ENCODE data around the gene TMEM69. TPM values are rescaled to one million over a fixed set of nuclear protein-coding genes. Genes with fewer than 3 reads are reported as not detected.

TMEM69 gene, protein sequence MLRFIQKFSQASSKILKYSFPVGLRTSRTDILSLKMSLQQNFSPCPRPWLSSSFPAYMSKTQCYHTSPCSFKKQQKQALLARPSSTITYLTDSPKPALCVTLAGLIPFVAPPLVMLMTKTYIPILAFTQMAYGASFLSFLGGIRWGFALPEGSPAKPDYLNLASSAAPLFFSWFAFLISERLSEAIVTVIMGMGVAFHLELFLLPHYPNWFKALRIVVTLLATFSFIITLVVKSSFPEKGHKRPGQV
- 10 to 100 TPM; 20.1 to 25.5 TPM for total RNA-seq
- long read RNA-seq, transcript TMEM69-201 (3 exons, 2,439 nt): major isoform, 6 of 11 reads
- long read RNA-seq, partial matches to known transcripts: 1 of 11 reads
- long read RNA-seq, other reads (novel, unspliced or antisense): 3 of 11 reads

DNA sequence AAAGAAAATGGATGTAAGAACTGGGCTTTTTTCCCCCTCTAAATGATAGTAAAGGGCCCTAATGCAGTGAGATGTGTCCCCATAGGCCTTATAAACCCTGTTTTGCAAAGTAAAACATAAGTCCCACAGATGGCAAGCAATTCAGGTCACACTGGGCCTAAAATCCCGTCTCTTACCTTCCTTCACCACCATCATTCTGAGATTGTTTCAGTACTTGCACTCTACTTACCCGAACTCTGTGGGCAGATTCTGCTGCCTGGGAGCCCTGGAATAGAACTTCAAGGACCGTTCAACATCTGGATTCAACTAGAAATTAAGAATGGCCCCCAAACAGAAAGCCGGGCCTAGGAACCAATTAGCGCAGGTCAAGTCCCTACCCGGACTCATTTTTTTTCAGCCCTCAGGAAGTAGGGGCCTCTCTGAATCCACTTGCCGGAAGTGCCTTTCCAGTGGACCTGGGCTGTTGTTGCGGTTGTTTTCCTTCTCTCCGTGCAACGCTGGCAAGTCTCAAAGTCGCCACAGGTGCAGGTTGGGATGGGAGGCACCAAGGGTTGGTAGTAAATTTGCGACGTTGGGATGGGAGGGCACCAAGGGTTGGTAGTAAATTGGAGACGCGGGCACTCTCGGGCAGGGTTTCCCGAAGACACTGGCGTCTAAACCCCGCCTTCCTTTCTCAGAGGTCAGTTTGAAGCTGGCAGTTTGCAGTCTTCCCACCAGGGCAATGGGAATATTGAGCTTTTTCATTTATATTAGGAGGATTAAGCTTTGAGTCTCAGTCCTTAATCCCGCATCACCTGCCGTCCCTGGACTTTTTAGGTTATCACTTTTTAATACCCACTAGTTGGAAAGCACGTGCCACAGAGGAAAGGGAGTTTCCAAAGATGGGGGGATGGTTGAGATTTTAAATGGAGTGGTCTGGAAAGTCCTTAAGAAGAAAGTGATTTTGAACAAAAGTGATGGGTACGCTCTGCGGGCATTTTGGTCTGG lies at the start of gene TMEM69:
Gene TMEM69, plus strand, starts transcription at position 428 of the 987 bp plus-strand sequence. CDS start 2,888 bp downstream, outside the sequence.
- intact Hi-C loops (cut with DNase I, micrococcal nuclease): loop anchor here in 1 of 2 donors (10.0 kb wide), 1 partner anchor 103 kb away; the partner anchor contains the start of gene NASP
- peak; percentile 69 to 78 for DNase-seq

GRCh38 chr1:45640293-45640692 lies 47.7 kb upstream of the TMEM69 start:
- intact Hi-C loops (cut with DNase I, micrococcal nuclease): no loop called here
- ATAC-seq (no peak), DNase-seq (no peak)

More for the DNA sequence above, at the start of gene TMEM69:
- ATAC-seq: peak; percentile 51

- no peak for ATAC-seq
- intact Hi-C loops (cut with DNase I, micrococcal nuclease): no loop called here
- no peak for DNase-seq
These were observed 44.7 kb upstream of the TMEM69 start for GRCh38 chr1:45643321-45643720.

GRCh38 chr1:45643978-45644377 lies 44.0 kb upstream of the TMEM69 start:
- peak; percentile 88 for ATAC-seq
- intact Hi-C loops (cut with DNase I, micrococcal nuclease): no loop called here
- peak in 1 of 2 donors; percentile 60 for DNase-seq

DNA sequence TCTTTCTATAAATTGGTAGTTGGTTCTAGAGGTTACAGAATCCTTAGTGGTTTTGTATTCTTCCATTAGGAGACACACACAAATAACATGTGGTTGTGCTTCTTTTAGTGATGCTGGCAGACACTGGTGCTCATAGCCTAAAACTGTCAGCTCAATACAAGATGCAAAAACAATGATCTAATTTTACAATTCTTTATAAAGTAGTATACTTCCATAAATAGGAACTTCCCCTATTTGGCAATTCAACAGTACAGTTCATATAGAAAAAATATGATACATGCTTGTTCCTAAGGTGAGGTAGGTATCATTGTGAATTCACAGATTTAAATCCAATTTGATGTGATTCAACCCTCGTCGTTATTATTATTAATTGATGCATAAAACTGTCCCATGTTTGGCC lies 43.3 kb upstream of the TMEM69 start:
- ATAC-seq (no peak), DNase-seq (no peak)
- intact Hi-C loops (cut with DNase I, micrococcal nuclease): no loop called here

DNA sequence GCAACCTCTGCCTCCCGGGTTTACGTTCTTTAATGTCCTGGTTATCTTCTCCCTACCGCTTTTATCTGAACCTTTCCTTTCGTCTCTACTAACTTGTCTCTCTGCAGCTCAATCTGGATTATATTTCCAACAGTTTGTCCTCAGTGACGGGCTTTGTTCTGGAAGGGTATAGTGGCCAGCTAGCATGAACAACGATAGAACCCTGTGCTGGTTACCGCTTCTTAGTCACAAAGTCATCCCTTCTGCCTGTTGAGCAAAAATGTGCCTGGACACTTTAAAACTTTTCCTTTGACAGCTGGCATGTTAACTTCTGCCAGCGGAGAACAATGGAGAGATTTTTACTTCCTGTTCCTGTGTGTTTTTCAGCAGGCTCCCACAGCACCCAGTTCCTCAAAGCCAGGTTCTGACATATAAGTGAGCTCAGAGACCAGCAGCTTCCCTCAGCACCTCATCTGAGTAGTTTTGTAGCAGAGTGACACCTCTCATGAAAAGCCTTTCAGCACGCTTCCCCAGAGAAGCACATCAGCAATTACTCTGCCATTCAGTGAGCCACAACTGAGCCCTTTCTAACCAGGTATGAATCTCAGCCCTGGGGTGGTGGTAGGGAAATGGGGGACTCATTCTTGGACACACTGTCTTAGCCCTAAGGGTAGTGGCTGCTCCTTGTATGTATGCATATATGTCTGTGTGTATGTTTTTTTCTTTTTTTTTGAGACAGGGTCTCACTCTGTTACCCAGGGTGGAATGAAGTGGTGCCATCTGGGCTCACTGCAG lies 40.5 kb upstream of the TMEM69 start:
- intact Hi-C loops (cut with DNase I, micrococcal nuclease): no loop called here
- ATAC-seq (peak; percentile 38), DNase-seq (no peak)

- DNase-seq (no peak), ATAC-seq (no peak)
- intact Hi-C loops (cut with DNase I, micrococcal nuclease): no loop called here
These were observed 33.3 kb upstream of the TMEM69 start for GRCh38 chr1:45654540-45655280.

DNA sequence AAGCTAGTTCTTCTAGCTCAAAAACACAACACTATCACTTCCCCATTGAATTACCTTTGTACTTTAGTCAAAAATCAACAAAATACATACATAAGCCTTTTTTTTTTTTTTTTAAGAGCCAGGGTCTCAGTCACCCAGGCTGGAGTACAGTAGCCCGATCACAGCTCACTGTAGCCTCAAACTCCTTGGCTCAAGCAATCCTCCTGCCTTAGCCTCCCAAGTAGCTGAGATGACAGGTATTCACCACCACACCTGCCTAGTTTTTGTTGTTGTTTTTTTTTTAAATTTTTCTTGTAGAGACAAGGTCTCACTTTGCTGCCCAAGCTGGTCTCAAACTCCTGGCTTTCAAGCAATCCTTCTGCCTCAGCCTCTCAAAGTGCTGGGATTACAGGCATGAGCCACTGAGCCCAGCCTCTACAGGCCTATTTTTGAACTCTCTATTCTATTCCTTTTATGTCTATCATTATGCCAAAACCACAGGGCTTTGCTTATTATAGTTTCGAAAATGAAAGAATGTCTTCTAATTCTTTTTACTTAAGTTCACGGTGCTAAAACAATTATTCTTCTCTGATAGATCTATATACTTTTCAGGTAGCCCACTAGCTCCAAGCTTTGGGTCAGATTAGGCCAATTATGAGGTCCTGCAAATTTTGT lies 31.3 kb upstream of the TMEM69 start:
- no peak for ATAC-seq
- no peak for DNase-seq
- intact Hi-C loops (cut with DNase I, micrococcal nuclease): no loop called here

GRCh38 chr1:45658171-45658570 lies 29.8 kb upstream of the TMEM69 start:
- ATAC-seq (peak; percentile 89), DNase-seq (no peak)
- intact Hi-C loops (cut with DNase I, micrococcal nuclease): no loop called here

DNA sequence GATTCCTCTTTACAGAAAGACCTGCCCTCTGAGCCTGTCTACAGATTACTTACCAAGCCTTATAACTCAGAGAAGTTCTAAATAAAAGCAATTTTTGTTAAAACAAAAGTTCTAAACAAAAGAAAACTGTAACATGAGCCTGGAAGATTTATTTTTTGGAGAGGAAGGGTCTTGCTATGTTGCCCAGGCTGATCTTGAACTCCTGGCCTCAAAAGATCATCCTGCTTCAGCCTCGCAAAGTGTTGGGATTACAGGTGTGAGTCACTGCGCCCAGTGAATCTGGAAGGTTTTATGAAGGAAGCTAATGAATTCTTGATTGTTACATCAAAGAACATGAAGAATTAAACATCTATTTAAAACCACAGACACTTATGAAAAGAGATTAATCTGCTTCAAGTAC lies 28.8 kb upstream of the TMEM69 start:
- DNase-seq: no peak
- intact Hi-C loops (cut with DNase I, micrococcal nuclease): no loop called here
- ATAC-seq: no peak

DNA sequence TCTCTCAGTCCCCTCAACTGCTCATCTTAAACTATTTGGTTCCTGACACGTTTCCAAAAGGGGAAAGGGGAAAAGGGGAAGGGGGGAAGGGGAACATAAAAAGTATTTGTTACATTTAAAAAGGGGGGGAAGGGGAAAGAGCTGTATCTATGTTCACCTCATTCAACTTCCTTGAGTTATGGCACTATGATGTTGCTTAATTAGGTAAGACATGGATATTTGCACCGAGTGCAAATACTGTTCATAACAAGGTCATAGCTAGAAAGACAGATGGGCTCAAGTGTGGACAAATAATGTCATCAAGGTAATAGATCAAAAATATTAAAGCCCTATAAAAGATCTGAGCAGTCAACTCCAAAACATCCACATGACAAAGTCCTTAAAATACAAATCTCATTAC lies 27.6 kb upstream of the TMEM69 start:
- intact Hi-C loops (cut with DNase I, micrococcal nuclease): no loop called here

DNA sequence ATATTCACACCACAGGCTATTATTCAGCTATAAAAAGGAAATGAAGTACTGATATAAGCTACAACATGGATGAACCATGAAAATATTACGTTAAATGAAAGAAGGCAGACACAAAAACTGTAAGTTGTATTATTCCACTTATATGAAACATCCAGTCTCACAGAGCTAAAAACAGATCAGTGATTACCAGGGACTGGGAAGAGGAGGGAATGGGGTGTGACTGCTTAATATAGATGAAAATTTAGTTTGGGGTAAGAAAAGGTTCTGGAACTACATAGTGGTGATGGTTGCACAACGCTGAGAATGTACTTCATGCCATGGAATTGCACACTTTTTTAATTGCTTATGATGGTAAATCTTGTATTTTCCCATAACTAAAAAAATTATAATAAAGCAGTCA lies 21.1 kb upstream of the TMEM69 start:
- DNase-seq: no peak
- ATAC-seq: no peak
- intact Hi-C loops (cut with DNase I, micrococcal nuclease): no loop called here

More for the DNA sequence above, 27.6 kb upstream of the TMEM69 start:
- DNase-seq (no peak), ATAC-seq (no peak)

GRCh38 chr1:45667321-45668111 lies 20.5 kb upstream of the TMEM69 start:
- no peak for ATAC-seq
- intact Hi-C loops (cut with DNase I, micrococcal nuclease): no loop called here
- DNase-seq: no peak

DNA sequence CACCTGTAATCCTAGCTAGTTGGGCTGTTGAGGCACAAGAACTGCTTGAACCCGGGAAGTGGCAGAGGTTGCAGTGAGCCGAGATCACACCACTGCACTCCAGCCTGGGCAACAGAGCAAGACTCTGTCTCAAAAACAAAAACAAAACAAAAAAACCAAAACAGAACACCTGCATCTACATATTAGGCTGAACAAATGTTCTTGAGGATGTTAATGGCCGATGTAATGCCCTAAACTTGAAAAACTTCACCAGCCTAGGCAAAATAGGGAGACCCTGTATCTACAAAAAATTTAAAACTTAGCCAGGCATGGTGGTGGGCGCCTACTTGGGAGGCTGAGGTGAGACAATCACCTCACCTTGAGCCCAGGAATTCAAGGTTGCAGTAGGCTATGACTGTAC lies 19.5 kb upstream of the TMEM69 start:
- no peak for DNase-seq
- intact Hi-C loops (cut with DNase I, micrococcal nuclease): no loop called here
- ATAC-seq: no peak

DNA sequence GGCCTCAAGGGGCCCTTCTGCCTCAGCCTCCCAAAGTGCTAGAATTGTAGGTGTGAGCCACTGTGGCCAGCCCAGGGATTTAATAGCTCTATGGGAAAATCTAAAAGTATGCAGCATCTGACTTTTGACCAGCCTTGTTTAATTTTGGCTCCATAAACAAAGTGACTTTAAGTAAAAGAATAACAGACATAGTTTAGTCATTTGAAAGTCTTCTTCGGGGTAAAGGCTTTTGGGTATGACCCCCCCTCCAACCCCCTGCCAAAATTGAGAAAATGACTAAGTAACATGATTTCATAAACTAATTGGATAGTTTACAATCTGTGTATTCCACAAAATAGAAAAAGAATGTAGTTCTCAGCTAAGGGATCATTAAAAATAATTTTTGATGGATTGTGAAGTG lies 18.6 kb upstream of the TMEM69 start:
- intact Hi-C loops (cut with DNase I, micrococcal nuclease): no loop called here
- no peak for ATAC-seq

DNA sequence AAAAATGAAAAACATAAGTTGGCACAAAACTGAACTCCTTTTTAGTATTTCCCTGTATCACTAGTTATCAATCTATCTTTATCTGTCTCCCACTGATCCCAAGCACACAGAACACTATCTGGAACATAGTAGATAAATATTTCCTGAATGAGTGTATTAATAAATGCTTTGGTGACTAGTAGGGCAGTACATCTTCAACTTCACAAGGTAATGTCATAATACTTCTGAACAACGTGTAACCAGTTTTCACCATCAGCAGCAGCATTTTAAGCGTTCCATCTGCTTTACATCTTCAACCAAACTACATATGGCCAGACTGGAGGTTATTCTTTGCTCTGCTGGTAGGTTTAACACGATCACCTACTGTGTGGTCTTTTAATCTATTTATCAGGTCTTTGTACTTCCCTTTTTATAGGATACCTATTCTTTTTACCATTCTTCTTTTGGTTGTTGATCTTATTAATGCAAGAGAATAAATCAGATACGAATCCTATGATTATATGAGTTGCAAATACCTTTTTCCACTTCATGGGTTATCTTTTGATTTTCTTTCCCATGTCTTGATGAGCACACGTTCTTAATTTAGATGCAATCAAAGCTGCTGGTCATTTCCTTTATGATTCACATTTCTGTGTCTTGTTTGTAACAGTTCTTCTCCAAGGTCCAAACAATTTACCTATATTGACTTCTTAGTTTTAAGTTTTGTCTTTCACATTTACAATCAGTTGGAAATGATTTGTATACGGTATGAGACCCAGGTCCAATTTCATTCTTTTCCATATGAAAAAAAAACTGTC lies 17.9 kb upstream of the TMEM69 start:
- DNase-seq: no peak
- intact Hi-C loops (cut with DNase I, micrococcal nuclease): no loop called here
- no peak for ATAC-seq

More for the DNA sequence above, 18.6 kb upstream of the TMEM69 start:
- no peak for DNase-seq

Measured in left colon (tissue), 2 donors.